Measurements from ENCODE around the gene ADGRV1.
"Not testable (repeated sequence)": the region's sequence is repeated elsewhere in the genome, so short reads cannot be mapped to it uniquely, and the experiment has no call there.

ADGRV1 gene

GRCh38 chr5:90739567-90739966 lies 181.0 kb downstream of the ADGRV1 start:
- no peaks in the 10 kb centered on the region for H3K36me3 ChIP-seq (ENCODE audit: insufficient read depth, low read length)
- H3K4me3 ChIP-seq = no peak overlapping the region

GRCh38 chr5:90740244-90740799 lies 181.7 kb downstream of the ADGRV1 start:
- H3K27ac ChIP-seq = no peak overlapping the region
- H3K4me3 ChIP-seq = no peak overlapping the region
- H3K36me3 ChIP-seq (ENCODE audit: insufficient read depth, low read length) = no peaks in the 10 kb centered on the region
- no peak for TF ChIP-seq POLR2AphosphoS5 (IDR thresholded peaks at IDR 0.05; ENCODE audit: borderline replicate concordance, low read depth, low read length)
- TF ChIP-seq FOXP2 (optimal IDR thresholded peaks at IDR 0.05; ENCODE audit: control extremely low read depth, extremely low read length, insufficient read depth) = no peak
- TF ChIP-seq EZH2 (IDR thresholded peaks at IDR 0.05) = no peak
- no peak for DNase-seq (ENCODE audit: low read depth, low spot score)
- H3K9ac ChIP-seq (ENCODE audit: insufficient read length) = no peak overlapping the region
- no peaks in the 10 kb centered on the region for H3K9me3 ChIP-seq (ENCODE audit: low read depth, low read length)

More at GRCh38 chr5:90739567-90739966, 181.0 kb downstream of the ADGRV1 start:
- no peak for DNase-seq (ENCODE audit: low read depth, low spot score)
- Histone ChIP-seq H3K27ac (no peak overlapping the region), H3K9ac (ENCODE audit: insufficient read length) (no peak overlapping the region), H3K9me3 (ENCODE audit: low read depth, low read length) (no peaks in the 10 kb centered on the region)
- TF ChIP-seq EZH2 (IDR thresholded peaks at IDR 0.05) (no peak), POLR2AphosphoS5 (IDR thresholded peaks at IDR 0.05; ENCODE audit: borderline replicate concordance, low read depth, low read length) (no peak), FOXP2 (optimal IDR thresholded peaks at IDR 0.05; ENCODE audit: control extremely low read depth, extremely low read length, insufficient read depth) (no peak)

- Histone ChIP-seq H3K9me3 (ENCODE audit: low read depth, low read length) (no peaks in the 10 kb centered on the region), H3K4me3 (no peak overlapping the region), H3K27ac (no peak overlapping the region), H3K36me3 (ENCODE audit: insufficient read depth, low read length) (no peaks in the 10 kb centered on the region), H3K9ac (ENCODE audit: insufficient read length) (no peak overlapping the region)
- no peak for DNase-seq (ENCODE audit: low read depth, low spot score)
- TF ChIP-seq FOXP2 (optimal IDR thresholded peaks at IDR 0.05; ENCODE audit: control extremely low read depth, extremely low read length, insufficient read depth) = no peak
- TF ChIP-seq EZH2 (IDR thresholded peaks at IDR 0.05) = no peak
These were observed 182.5 kb downstream of the ADGRV1 start for GRCh38 chr5:90741022-90741564.

GRCh38 chr5:90746119-90746518 lies 187.5 kb downstream of the ADGRV1 start:
- Histone ChIP-seq H3K9me3 (ENCODE audit: low read depth, low read length) (no peaks in the 10 kb centered on the region), H3K27ac (no peak overlapping the region), H3K9ac (ENCODE audit: insufficient read length) (no peak overlapping the region), H3K36me3 (ENCODE audit: insufficient read depth, low read length) (no peaks in the 10 kb centered on the region), H3K4me3 (no peak overlapping the region)
- TF ChIP-seq EZH2 (IDR thresholded peaks at IDR 0.05) (no peak), FOXP2 (optimal IDR thresholded peaks at IDR 0.05; ENCODE audit: control extremely low read depth, extremely low read length, insufficient read depth) (no peak), POLR2AphosphoS5 (IDR thresholded peaks at IDR 0.05; ENCODE audit: borderline replicate concordance, low read depth, low read length) (no peak)
- no peak for DNase-seq (ENCODE audit: low read depth, low spot score)

GRCh38 chr5:90747175-90747574 lies 188.6 kb downstream of the ADGRV1 start:
- no peak overlapping the region for H3K27ac ChIP-seq
- DNase-seq (ENCODE audit: low read depth, low spot score) = no peak

GRCh38 chr5:90747693-90748092 lies 189.1 kb downstream of the ADGRV1 start:
- Histone ChIP-seq H3K9ac (ENCODE audit: insufficient read length) (no peak overlapping the region), H3K27ac (no peak overlapping the region), H3K36me3 (ENCODE audit: insufficient read depth, low read length) (no peaks in the 10 kb centered on the region), H3K4me3 (no peak overlapping the region), H3K9me3 (ENCODE audit: low read depth, low read length) (no peaks in the 10 kb centered on the region)
- TF ChIP-seq POLR2AphosphoS5 (IDR thresholded peaks at IDR 0.05; ENCODE audit: borderline replicate concordance, low read depth, low read length) (no peak), EZH2 (IDR thresholded peaks at IDR 0.05) (no peak)
- peak; percentile 26 for DNase-seq (ENCODE audit: low read depth, low spot score)

More at GRCh38 chr5:90747175-90747574, 188.6 kb downstream of the ADGRV1 start:
- TF ChIP-seq EZH2 (IDR thresholded peaks at IDR 0.05) (no peak), FOXP2 (optimal IDR thresholded peaks at IDR 0.05; ENCODE audit: control extremely low read depth, extremely low read length, insufficient read depth) (no peak), POLR2AphosphoS5 (IDR thresholded peaks at IDR 0.05; ENCODE audit: borderline replicate concordance, low read depth, low read length) (no peak)
- no peaks in the 10 kb centered on the region for H3K9me3 ChIP-seq (ENCODE audit: low read depth, low read length)
- no peaks in the 10 kb centered on the region for H3K36me3 ChIP-seq (ENCODE audit: insufficient read depth, low read length)
- H3K4me3 ChIP-seq = no peak overlapping the region
- H3K9ac ChIP-seq (ENCODE audit: insufficient read length) = no peak overlapping the region

- Histone ChIP-seq H3K27ac (no peak overlapping the region), H3K36me3 (ENCODE audit: insufficient read depth, low read length) (no peaks in the 10 kb centered on the region), H3K9me3 (ENCODE audit: low read depth, low read length) (no peaks in the 10 kb centered on the region), H3K4me3 (no peak overlapping the region), H3K9ac (ENCODE audit: insufficient read length) (no peak overlapping the region)
- no peak for DNase-seq (ENCODE audit: low read depth, low spot score)
- TF ChIP-seq FOXP2 (optimal IDR thresholded peaks at IDR 0.05; ENCODE audit: control extremely low read depth, extremely low read length, insufficient read depth) (no peak), POLR2AphosphoS5 (IDR thresholded peaks at IDR 0.05; ENCODE audit: borderline replicate concordance, low read depth, low read length) (no peak), EZH2 (IDR thresholded peaks at IDR 0.05) (no peak)
These were observed 200.5 kb downstream of the ADGRV1 start for GRCh38 chr5:90759119-90759518.

- no peak overlapping the region for H3K27ac ChIP-seq
- H3K9ac ChIP-seq (ENCODE audit: insufficient read length) = no peak overlapping the region
- DNase-seq (ENCODE audit: low read depth, low spot score) = no peak
- H3K4me3 ChIP-seq = no peak overlapping the region
- H3K9me3 ChIP-seq (ENCODE audit: low read depth, low read length) = no peaks in the 10 kb centered on the region
- no peak for TF ChIP-seq FOXP2 (optimal IDR thresholded peaks at IDR 0.05; ENCODE audit: control extremely low read depth, extremely low read length, insufficient read depth)
- no peak for TF ChIP-seq EZH2 (IDR thresholded peaks at IDR 0.05)
- TF ChIP-seq POLR2AphosphoS5 (IDR thresholded peaks at IDR 0.05; ENCODE audit: borderline replicate concordance, low read depth, low read length) = no peak
- H3K36me3 ChIP-seq (ENCODE audit: insufficient read depth, low read length) = no peaks in the 10 kb centered on the region
These were observed 209.1 kb downstream of the ADGRV1 start for GRCh38 chr5:90767710-90768109.

GRCh38 chr5:90770006-90770541 lies 211.5 kb downstream of the ADGRV1 start:
- H3K4me3 ChIP-seq; H3K27ac ChIP-seq; DNase-seq (ENCODE audit: low read depth, low spot score); H3K9me3 ChIP-seq (ENCODE audit: low read depth, low read length); H3K9ac ChIP-seq (ENCODE audit: insufficient read length); H3K36me3 ChIP-seq (ENCODE audit: insufficient read depth, low read length): not testable (repeated sequence)

Measured in SK-N-MC (cell line).